GM21381 (cell line): ENCODE data around the gene STAU1.
"Not testable (repeated sequence)": the region's sequence is repeated elsewhere in the genome, so short reads cannot be mapped to it uniquely, and the experiment has no call there.

Source experiments
- ATAC-seq: cut with Tn5 transposase; IDR thresholded peaks from one replicate; pipeline ENCODE4 v1.9.1; 2021; ENCODE audit warnings: mild to moderate bottlenecking, moderate library complexity; ENCODE audit not compliant: unreplicated experiment

STAU1 gene, protein sequence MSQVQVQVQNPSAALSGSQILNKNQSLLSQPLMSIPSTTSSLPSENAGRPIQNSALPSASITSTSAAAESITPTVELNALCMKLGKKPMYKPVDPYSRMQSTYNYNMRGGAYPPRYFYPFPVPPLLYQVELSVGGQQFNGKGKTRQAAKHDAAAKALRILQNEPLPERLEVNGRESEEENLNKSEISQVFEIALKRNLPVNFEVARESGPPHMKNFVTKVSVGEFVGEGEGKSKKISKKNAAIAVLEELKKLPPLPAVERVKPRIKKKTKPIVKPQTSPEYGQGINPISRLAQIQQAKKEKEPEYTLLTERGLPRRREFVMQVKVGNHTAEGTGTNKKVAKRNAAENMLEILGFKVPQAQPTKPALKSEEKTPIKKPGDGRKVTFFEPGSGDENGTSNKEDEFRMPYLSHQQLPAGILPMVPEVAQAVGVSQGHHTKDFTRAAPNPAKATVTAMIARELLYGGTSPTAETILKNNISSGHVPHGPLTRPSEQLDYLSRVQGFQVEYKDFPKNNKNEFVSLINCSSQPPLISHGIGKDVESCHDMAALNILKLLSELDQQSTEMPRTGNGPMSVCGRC

DNA sequence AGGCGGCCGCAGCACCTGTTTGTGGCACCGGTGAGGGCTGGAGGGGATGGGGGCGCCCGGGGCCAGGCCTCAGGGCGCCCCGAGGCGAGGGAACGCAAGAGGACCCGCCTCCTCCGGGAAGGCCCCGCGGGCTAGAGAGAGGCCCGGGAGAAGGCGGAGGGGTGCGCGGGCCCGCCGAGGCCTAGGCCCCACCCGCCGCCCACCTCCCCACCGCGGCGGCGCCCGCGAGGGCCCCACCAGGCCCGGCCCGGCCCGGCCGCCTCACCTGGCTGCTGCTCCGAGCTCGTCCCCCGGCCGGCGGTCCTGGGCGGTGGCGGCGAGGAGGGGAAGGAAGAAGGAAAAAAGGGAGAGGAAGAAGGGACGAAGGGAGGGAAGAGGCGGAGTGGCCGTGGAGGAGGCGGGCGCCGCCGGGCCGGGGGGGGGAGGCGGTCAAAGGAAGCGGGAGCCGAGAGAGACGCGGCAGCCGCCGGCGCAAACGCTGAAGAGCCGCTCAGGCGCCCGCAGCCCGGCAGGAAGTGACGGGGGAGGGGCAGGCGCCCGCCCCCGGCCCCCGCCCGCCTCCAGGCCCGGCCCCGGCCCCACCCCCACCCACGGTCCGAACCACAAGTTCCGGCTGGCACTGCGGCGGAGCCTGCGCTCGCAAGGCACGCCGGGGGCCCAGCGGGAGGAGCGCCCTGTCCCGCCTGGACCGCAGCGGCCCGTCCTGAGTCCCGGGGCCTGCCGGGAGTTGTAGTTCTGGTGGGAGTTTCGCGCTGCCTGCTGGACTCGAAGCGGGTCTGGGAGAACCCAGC is at the start of gene STAU1:
STAU1 (minus strand) TSS at position 484 of the 791 bp plus-strand sequence. CDS start 22,133 bp downstream, outside the sequence.
- ATAC-seq: peak; percentile 87

GRCh38 chr20:49237531-49237930 is 49.4 kb upstream of the STAU1 start:
- no peak for ATAC-seq

DNA sequence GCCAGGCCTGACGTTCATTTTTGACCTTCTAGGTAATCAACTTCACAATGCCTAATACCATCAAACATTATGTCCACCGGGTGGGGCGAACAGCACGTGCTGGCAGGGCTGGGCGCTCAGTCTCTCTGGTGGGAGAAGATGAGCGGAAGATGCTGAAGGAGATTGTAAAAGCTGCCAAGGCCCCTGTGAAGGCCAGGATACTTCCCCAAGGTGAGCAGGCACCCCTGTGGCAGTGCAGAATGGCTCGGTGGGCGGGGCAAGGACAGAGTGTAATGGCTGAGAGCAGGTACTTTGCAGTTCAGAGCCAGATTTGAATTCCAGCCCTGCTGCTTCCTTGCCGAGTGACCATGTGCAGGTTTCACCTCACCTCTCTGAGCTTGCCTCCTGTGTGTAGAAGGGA is 48.2 kb upstream of the STAU1 start:
- ATAC-seq: no peak

GRCh38 chr20:49234831-49235230 is 46.7 kb upstream of the STAU1 start:
- ATAC-seq: no peak

- no peak for ATAC-seq
Observed at GRCh38 chr20:49233226-49233625, 45.1 kb upstream of the STAU1 start.

DNA sequence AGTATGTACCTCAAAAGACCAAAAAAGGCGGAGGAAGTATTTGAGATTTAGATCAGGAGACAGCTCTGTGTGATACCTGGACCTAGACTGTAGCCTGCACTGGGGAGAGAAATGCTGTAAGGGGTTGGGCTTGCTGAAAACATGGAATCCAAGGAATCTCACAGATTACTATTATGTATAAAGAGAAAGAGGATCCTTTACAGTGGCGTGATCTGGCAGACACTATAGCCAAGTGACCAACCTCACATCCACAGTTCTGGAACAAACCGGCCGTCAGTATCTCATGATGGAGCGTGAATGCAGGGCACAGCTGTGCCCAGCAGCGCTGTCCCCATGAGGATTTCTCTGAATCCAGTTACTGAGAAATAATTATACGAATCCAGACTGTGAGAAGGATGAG is 43.3 kb upstream of the STAU1 start:
- no peak for ATAC-seq

GRCh38 chr20:49230561-49231133 is 42.5 kb upstream of the STAU1 start:
- ATAC-seq: no peak

GRCh38 chr20:49230021-49230420 is 41.9 kb upstream of the STAU1 start:
- ATAC-seq: no peak

DNA sequence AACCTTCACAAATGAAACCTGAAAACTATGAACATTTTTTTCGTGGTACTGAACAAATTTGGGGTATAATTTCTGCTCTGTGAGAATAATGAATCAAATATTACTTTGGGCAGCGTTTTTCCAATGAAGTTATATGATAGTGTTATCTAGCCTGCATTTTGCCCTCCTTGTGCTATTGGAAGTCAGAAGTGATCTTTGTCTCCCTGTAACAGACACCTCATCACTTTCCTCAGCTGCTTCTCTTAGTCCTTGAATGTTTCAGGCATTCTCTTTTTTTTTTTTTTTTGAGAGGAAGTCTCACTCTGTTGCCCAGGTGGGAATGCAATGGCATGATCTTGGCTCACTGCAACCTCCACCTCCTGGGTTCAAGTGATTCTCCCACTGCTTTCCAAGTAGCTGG is 41.2 kb upstream of the STAU1 start:
- ATAC-seq: no peak

- no peak for ATAC-seq
Observed at GRCh38 chr20:49228676-49229075, 40.5 kb upstream of the STAU1 start.

DNA sequence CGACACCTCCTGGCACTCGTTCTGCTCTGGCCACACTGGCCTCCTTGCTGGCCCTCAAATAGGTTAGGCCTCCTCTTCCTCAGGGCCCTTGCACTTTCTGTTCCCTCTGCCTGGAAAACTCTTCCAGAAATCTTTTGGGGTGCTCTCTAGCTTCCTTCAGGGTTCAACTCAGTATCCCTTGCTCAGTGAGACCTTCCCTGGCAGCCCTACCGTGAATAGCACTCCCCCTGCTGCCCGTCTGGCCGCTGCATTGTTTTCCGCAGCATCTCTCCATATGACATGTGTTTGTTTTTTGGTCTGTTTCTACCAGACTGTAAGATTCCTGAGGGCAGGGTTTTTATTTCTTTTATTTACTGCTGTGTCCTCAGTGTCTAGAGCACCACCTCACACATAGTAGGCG is 37.8 kb upstream of the STAU1 start:
- ATAC-seq: no peak

- ATAC-seq: no peak
Observed at GRCh38 chr20:49219924-49220831, 32.0 kb upstream of the STAU1 start.

- peak; percentile 93 for ATAC-seq
Observed at GRCh38 chr20:49219091-49219923, 31.2 kb upstream of the STAU1 start, which contains the start of gene DDX27. Gene DDX27 (plus strand): TSS chr20:49219416. CDS start chr20:49219449, 33 bp downstream.

DNA sequence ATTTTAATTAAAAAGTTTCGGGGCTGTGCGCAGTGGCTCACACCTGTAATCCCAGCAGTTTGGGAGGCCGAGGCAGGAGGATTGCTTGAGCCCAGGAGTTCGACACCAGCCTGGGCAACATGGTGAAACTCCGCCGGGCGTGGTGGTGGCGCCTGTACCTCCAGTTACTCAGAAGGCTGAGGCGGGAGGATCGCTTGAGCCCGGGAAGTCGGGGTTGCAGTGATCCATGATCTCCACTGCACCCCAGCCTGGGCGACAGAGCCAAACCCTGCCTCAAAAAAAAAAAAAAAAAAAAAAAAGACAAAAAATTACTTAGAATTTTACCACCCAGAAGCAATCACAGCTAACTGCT is 30.6 kb upstream of the STAU1 start:
- ATAC-seq: not testable (repeated sequence)

DNA sequence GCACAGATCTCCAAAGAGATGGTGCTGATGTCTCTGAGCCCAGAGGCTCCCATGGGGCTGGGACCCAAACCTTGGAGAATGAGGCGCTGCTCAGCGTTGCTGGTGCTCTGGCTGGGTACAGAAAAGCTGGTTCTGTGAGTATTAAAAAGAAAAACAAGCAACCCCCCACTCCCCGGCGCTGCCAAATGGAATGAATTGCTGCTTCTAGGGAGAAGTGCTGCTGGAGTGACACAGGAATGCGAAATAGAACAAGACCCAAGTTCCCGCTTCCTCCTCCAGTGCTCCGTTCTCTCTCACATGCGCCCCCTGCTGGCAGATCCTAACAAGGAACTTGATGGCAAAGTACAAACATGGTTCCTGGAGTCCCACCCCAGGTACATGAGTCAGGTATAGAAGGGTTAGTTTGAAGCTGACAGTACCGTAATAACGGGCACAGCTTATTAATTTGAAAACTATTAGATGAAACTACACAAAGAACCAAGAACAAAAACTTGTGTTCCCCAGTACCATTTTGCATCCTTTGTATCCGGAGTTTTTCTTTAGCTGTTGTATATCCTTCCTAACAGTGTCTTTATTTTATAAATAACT is 29.0 kb upstream of the STAU1 start:
- no peak for ATAC-seq

DNA sequence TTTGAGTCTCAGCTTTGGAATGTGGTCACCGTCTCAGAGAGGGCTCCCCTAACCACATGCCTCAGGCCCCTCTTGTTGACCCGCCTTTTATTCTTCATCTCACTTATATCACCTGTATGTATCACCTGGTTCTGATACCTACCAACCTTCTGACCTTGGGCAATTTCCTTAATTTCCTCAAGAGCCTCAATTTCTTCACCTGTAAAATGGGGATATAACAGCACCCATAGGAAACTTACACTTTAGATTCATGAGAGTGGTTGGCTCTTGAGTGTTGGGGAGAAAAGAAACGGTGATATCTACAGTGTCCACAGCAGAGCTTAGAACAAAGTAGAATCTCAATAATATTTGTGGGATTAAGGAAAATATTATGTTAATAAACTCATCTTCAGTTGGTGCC is 27.1 kb upstream of the STAU1 start:
- no peak for ATAC-seq

DNA sequence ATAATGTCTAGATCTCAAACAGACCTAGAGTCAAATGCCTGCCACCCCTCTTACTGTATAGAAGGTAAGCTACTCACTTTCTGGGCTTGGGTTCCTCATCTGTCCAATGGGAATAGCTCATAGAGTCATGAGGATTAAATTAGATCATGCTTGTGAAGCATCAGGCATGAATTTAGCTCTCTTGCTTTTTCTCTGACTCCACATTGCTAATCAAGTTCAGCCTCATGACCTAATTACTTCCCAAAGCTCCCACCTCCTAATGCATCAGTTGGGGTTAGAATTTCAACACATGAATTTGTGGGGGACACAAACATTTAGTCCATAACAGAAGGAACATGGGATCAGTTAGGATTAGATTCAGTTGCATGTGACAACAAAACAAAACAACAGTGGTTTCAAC is 26.4 kb upstream of the STAU1 start:
- no peak for ATAC-seq

DNA sequence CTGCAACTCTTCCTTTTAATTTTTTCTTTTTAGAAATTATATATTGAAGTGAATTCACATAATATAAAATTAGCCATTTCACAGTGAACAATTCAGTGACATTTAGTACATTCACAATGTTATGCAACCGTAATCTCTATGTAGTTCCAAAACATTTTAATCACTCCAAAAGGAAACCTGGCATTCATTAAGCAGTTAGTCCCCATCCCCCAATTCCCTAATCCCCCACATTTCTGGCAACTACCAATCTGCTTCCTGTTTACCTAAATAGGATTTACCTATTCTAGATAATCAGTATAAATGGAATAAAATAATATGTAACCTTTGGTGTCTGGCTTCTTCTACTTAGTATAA is 22.6 kb upstream of the STAU1 start:
- no peak for ATAC-seq

GRCh38 chr20:49210101-49210756 is 22.1 kb upstream of the STAU1 start:
- no peak for ATAC-seq
